GM15510 (cell line): ENCODE results near the gene FHAD1.

Source experiments
- POLR2A ChIP-seq: IDR thresholded peaks from 3 replicates; pipeline ENCODE4 v1.6.1; 2011; ENCODE audit warnings: borderline replicate concordance; ENCODE audit not compliant: insufficient read length; ENCODE audit errors: extremely low read depth

The FHAD1 gene

GRCh38 chr1:15295696-15296095 lies 48.7 kb downstream of the FHAD1 start:
- TF ChIP-seq POLR2A, result no peak

- no peak for TF ChIP-seq POLR2A
Observed at GRCh38 chr1:15296585-15297321, 49.7 kb downstream of the FHAD1 start.

- TF ChIP-seq POLR2A, result no peak
Observed at GRCh38 chr1:15299179-15299578, 52.2 kb downstream of the FHAD1 start.

- no peak for TF ChIP-seq POLR2A
Observed at GRCh38 chr1:15299806-15300205, 52.8 kb downstream of the FHAD1 start.

- no peak for TF ChIP-seq POLR2A
Observed at GRCh38 chr1:15303935-15304334, 56.9 kb downstream of the FHAD1 start.

GRCh38 chr1:15304708-15305467 lies 57.9 kb downstream of the FHAD1 start:
- no peak for TF ChIP-seq POLR2A

- no peak for TF ChIP-seq POLR2A
Observed at GRCh38 chr1:15305468-15305770, 58.4 kb downstream of the FHAD1 start.

GRCh38 chr1:15308135-15308534 lies 61.1 kb downstream of the FHAD1 start:
- no peak for TF ChIP-seq POLR2A

- no peak for TF ChIP-seq POLR2A
Observed at GRCh38 chr1:15308621-15309027, 61.6 kb downstream of the FHAD1 start.

- no peak for TF ChIP-seq POLR2A
Observed at GRCh38 chr1:15309687-15310086, 62.7 kb downstream of the FHAD1 start.

- no peak for TF ChIP-seq POLR2A
Observed at GRCh38 chr1:15310544-15310943, 63.5 kb downstream of the FHAD1 start.

- no peak for TF ChIP-seq POLR2A
Observed at GRCh38 chr1:15311122-15311822, 64.2 kb downstream of the FHAD1 start.

GRCh38 chr1:15311880-15312279 lies 64.9 kb downstream of the FHAD1 start:
- no peak for TF ChIP-seq POLR2A

- TF ChIP-seq POLR2A, result no peak
Observed at GRCh38 chr1:15312626-15313411, 65.8 kb downstream of the FHAD1 start.
